ENCODE results near the gene SIGLEC8. TPM values are rescaled to one million over a fixed set of nuclear protein-coding genes. Genes with fewer than 3 reads are reported as not detected.
A peak's percentile ranks its signal among the peaks of the same experiment; 100 is the strongest.

Gene SIGLEC8
- total and polyA plus RNA-seq, 8 donors, result 0.04 to 0.99 (median 0.47) TPM; not detected in 4

- Histone ChIP-seq H3K27ac (peak overlapping the region in 1 of 2 donors; percentile 80), H3K9me3 (no peaks in the 10 kb centered on the region), H3K4me3 (peak overlapping the region in 1 of 2 donors; percentile 28), H3K36me3 (no peaks in the 10 kb centered on the region), H3K4me1 (peaks cover 0 to 35% of the 10 kb centered on the region in 2 donors), H3K27me3 (peaks cover 0 to 66% of the 10 kb centered on the region in 2 donors)
- intact Hi-C loops (cut with DNase I), result no loop called here
- ATAC-seq (peak; percentile 48), DNase-seq (no peak)
- TF ChIP-seq, protein P1, sequence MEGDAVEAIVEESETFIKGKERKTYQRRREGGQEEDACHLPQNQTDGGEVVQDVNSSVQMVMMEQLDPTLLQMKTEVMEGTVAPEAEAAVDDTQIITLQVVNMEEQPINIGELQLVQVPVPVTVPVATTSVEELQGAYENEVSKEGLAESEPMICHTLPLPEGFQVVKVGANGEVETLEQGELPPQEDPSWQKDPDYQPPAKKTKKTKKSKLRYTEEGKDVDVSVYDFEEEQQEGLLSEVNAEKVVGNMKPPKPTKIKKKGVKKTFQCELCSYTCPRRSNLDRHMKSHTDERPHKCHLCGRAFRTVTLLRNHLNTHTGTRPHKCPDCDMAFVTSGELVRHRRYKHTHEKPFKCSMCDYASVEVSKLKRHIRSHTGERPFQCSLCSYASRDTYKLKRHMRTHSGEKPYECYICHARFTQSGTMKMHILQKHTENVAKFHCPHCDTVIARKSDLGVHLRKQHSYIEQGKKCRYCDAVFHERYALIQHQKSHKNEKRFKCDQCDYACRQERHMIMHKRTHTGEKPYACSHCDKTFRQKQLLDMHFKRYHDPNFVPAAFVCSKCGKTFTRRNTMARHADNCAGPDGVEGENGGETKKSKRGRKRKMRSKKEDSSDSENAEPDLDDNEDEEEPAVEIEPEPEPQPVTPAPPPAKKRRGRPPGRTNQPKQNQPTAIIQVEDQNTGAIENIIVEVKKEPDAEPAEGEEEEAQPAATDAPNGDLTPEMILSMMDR (IDR thresholded peaks at IDR 0.05), result no peak
Measured at GRCh38 chr19:51441410-51442390, 16.6 kb downstream of the SIGLEC8 start.

DNA sequence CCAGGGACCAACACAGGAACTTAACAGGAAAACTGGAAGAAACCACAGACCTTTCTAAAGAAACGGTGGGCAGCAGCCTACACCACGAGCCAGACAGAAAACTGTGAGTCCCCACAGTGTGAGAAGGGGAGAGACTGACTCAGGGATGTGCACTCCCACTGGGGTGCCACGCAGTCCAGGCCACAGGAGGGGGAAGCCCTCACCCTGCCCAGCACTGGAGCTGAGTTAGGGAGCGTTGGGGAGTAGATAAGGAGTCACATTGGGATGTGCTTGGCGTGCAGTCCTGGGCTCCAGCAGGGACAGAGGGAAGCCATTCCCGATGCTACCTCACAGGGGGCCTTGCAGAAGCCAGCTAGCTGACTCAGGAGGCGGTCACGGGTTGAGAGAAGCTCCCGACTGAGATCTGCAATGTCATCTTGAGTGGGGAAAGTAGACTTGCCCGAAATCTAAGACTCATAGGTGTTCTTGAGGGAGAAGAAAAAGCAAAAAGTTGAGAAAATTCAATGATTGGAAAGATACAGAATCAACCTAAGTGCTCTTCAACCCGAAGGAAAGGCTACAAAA, 17.3 kb downstream of the SIGLEC8 start:
- ATAC-seq (peak; percentile 42), DNase-seq (peak in 1 of 4 donors; percentile 58)
- H3K36me3 ChIP-seq, result no peaks in the 10 kb centered on the region
- H3K27ac ChIP-seq, result peak overlapping the region in 1 of 2 donors; percentile 80
- intact Hi-C loops (cut with DNase I), result no loop called here
- H3K4me3 ChIP-seq, result peak overlapping the region in 1 of 2 donors; percentile 28
- H3K9me3 ChIP-seq, result no peaks in the 10 kb centered on the region
- TF ChIP-seq, protein P1 (IDR thresholded peaks at IDR 0.05), result no peak
- peaks cover 0 to 35% of the 10 kb centered on the region in 2 donors for H3K4me1 ChIP-seq
- peaks cover 0 to 66% of the 10 kb centered on the region in 2 donors for H3K27me3 ChIP-seq

GRCh38 chr19:51440052-51440451, 18.2 kb downstream of the SIGLEC8 start:
- H3K9me3 ChIP-seq, result no peaks in the 10 kb centered on the region
- no peak for ATAC-seq
- TF ChIP-seq, protein P1 (IDR thresholded peaks at IDR 0.05), result no peak
- no peaks in the 10 kb centered on the region for H3K36me3 ChIP-seq
- no peak for DNase-seq
- H3K4me1 ChIP-seq, result peaks cover 0 to 35% of the 10 kb centered on the region in 2 donors
- H3K27ac ChIP-seq, result no peak overlapping the region
- intact Hi-C loops (cut with DNase I), result no loop called here
- peaks cover 0 to 72% of the 10 kb centered on the region in 2 donors for H3K27me3 ChIP-seq
- H3K4me3 ChIP-seq, result no peak overlapping the region

DNA sequence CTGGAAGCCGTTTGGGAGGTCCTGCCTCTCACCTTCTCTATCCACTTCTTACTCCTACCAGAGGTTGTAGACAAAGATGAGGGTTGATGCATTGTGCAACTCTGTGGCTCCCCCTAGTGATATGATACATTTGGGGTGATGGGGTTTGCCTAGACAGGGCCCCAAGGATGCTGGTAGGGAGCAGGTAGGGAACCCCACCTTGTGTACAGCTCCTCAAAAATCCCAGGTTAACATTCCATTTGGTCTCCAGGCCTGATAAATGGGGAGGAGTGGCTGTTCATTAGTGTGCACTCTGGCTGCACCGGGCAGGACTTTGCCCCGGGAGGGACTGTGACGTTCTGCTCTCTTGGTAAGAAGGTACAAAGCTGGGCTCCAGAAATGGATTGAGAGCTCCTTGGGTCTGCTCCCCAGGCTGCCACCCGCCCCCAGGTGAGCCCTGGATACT, 19.2 kb downstream of the SIGLEC8 start:
- DNase-seq, result no peak
- Histone ChIP-seq H3K4me3 (no peak overlapping the region), H3K36me3 (no peaks in the 10 kb centered on the region), H3K27me3 (peaks cover 0 to 81% of the 10 kb centered on the region in 2 donors), H3K27ac (no peak overlapping the region), H3K9me3 (no peaks in the 10 kb centered on the region), H3K4me1 (peaks cover 0 to 43% of the 10 kb centered on the region in 2 donors)
- peak; percentile 73 for ATAC-seq
- intact Hi-C loops (cut with DNase I), result no loop called here
- TF ChIP-seq, protein P1 (IDR thresholded peaks at IDR 0.05), result peak in 1 of 2 donors; percentile 19

GRCh38 chr19:51434456-51434855, 23.8 kb downstream of the SIGLEC8 start:
- Histone ChIP-seq H3K36me3 (no peaks in the 10 kb centered on the region), H3K4me1 (peaks cover 0 to 56% of the 10 kb centered on the region in 2 donors), H3K27me3 (peaks cover 0 to 39% of the 10 kb centered on the region in 2 donors), H3K27ac (peak overlapping the region in 1 of 2 donors; percentile 67), H3K4me3 (no peak overlapping the region), H3K9me3 (no peaks in the 10 kb centered on the region)
- TF ChIP-seq, protein P1 (IDR thresholded peaks at IDR 0.05), result no peak
- intact Hi-C loops (cut with DNase I), result no loop called here
- ATAC-seq (peak; percentile 40), DNase-seq (no peak)

All from left lung (tissue), 10 donors.